NCI-H146 treated with DMSO at 0.1 percent for 48 hours (cell line): ENCODE data around the gene VPS8.
"Not testable (repeated sequence)": the region's sequence is repeated elsewhere in the genome, so short reads cannot be mapped to it uniquely, and the experiment has no call there.

Experiments
- DNase-seq: peaks from one replicate; lab custom pipeline; 2025; ENCODE audit not compliant: unreplicated experiment; lab: John Stamatoyannopoulos, UW

Gene VPS8

GRCh38 chr3:184954251-184954650, 142.3 kb downstream of the VPS8 start:
- no peak for DNase-seq

- not testable (repeated sequence) for DNase-seq
Observed at GRCh38 chr3:184954851-184955250, 142.9 kb downstream of the VPS8 start.

- DNase-seq: no peak
Observed at GRCh38 chr3:184965639-184966430, 153.9 kb downstream of the VPS8 start.

GRCh38 chr3:184968115-184968514, 156.1 kb downstream of the VPS8 start:
- no peak for DNase-seq

- DNase-seq: no peak
Observed at GRCh38 chr3:184970186-184970585, 158.2 kb downstream of the VPS8 start.

GRCh38 chr3:184977796-184978195, 165.8 kb downstream of the VPS8 start:
- DNase-seq: no peak

GRCh38 chr3:184981071-184981470, 169.1 kb downstream of the VPS8 start:
- no peak for DNase-seq

- DNase-seq: no peak
Observed at GRCh38 chr3:184982076-184982475, 170.1 kb downstream of the VPS8 start.

GRCh38 chr3:184985586-184985985, 173.6 kb downstream of the VPS8 start:
- no peak for DNase-seq

- no peak for DNase-seq
Observed at GRCh38 chr3:184986366-184986889, 174.5 kb downstream of the VPS8 start.

GRCh38 chr3:184993394-184993793, 181.4 kb downstream of the VPS8 start:
- DNase-seq: no peak

GRCh38 chr3:185003876-185004275, 191.9 kb downstream of the VPS8 start:
- DNase-seq: not testable (repeated sequence)

GRCh38 chr3:185009650-185010049, 197.7 kb downstream of the VPS8 start:
- DNase-seq: no peak

- DNase-seq: not testable (repeated sequence)
Observed at GRCh38 chr3:185017584-185017983, 205.6 kb downstream of the VPS8 start.

GRCh38 chr3:185017996-185018395, 206.0 kb downstream of the VPS8 start:
- not testable (repeated sequence) for DNase-seq

GRCh38 chr3:185021256-185021655, 209.3 kb downstream of the VPS8 start:
- DNase-seq: no peak

- no peak for DNase-seq
Observed at GRCh38 chr3:185024406-185024805, 212.4 kb downstream of the VPS8 start.

- no peak for DNase-seq
Observed at GRCh38 chr3:185024966-185025365, 213.0 kb downstream of the VPS8 start.

- DNase-seq: no peak
Observed at GRCh38 chr3:185028121-185028520, 216.2 kb downstream of the VPS8 start.

GRCh38 chr3:185029086-185029485, 217.1 kb downstream of the VPS8 start:
- DNase-seq: no peak

- no peak for DNase-seq
Observed at GRCh38 chr3:185030399-185030798, 218.4 kb downstream of the VPS8 start.

- DNase-seq: no peak
Observed at GRCh38 chr3:185030951-185031350, 219.0 kb downstream of the VPS8 start.

- no peak for DNase-seq
Observed at GRCh38 chr3:185037801-185038200, 225.8 kb downstream of the VPS8 start.
